Measurements from ENCODE around the gene INAFM2.

INAFM2 gene

GRCh38 chr15:40329804-40330203 is 6.3 kb downstream of the INAFM2 start:
- Histone ChIP-seq H3K27ac (ENCODE audit: low read depth, low read length, severe bottlenecking) (no peak overlapping the region), H3K36me3 (ENCODE audit: control insufficient read depth, insufficient read depth, low read length) (peaks cover 24% of the 10 kb centered on the region), H3K4me1 (ENCODE audit: control insufficient read depth, insufficient read depth, low read length, poor library complexity, severe bottlenecking) (peaks cover 67% of the 10 kb centered on the region), H3K9me3 (ENCODE audit: control insufficient read depth, low read length) (no peaks in the 10 kb centered on the region), H3K4me3 (ENCODE audit: extremely low read depth, insufficient read depth, low read length, poor library complexity, severe bottlenecking) (no peak overlapping the region)
- WGBS, 2 experiments (ENCODE audit: insufficient coverage in 2 of 2): 93 to 95% methylated on average over 6 to 7 of the region's 7 CpGs

- no peak overlapping the region for H3K4me3 ChIP-seq (ENCODE audit: extremely low read depth, insufficient read depth, low read length, poor library complexity, severe bottlenecking)
- H3K27ac ChIP-seq (ENCODE audit: low read depth, low read length, severe bottlenecking): no peak overlapping the region
- 68 to 86% methylated on average over 5 of the region's 5 CpGs for WGBS, 2 experiments (ENCODE audit: insufficient coverage in 2 of 2)
- peaks cover 24% of the 10 kb centered on the region for H3K36me3 ChIP-seq (ENCODE audit: control insufficient read depth, insufficient read depth, low read length)
- H3K9me3 ChIP-seq (ENCODE audit: control insufficient read depth, low read length): no peaks in the 10 kb centered on the region
- peaks cover 71% of the 10 kb centered on the region for H3K4me1 ChIP-seq (ENCODE audit: control insufficient read depth, insufficient read depth, low read length, poor library complexity, severe bottlenecking)
These were observed 6.9 kb downstream of the INAFM2 start for GRCh38 chr15:40330368-40330836.

- Histone ChIP-seq H3K27ac (ENCODE audit: low read depth, low read length, severe bottlenecking) (no peak overlapping the region), H3K9me3 (ENCODE audit: control insufficient read depth, low read length) (no peaks in the 10 kb centered on the region), H3K4me1 (ENCODE audit: control insufficient read depth, insufficient read depth, low read length, poor library complexity, severe bottlenecking) (peaks cover 68% of the 10 kb centered on the region), H3K36me3 (ENCODE audit: control insufficient read depth, insufficient read depth, low read length) (peaks cover 24% of the 10 kb centered on the region), H3K4me3 (ENCODE audit: extremely low read depth, insufficient read depth, low read length, poor library complexity, severe bottlenecking) (no peak overlapping the region)
- WGBS, 2 experiments (ENCODE audit: insufficient coverage in 2 of 2): 89 to 95% methylated on average over 4 to 6 of the region's 7 CpGs
These were observed 7.5 kb downstream of the INAFM2 start for GRCh38 chr15:40331026-40331425.

GRCh38 chr15:40331637-40332036 is 8.1 kb downstream of the INAFM2 start:
- 90 to 95% methylated on average over 2 to 7 of the region's 7 CpGs for WGBS, 2 experiments (ENCODE audit: insufficient coverage in 2 of 2)
- no peak overlapping the region for H3K27ac ChIP-seq (ENCODE audit: low read depth, low read length, severe bottlenecking)

DNA sequence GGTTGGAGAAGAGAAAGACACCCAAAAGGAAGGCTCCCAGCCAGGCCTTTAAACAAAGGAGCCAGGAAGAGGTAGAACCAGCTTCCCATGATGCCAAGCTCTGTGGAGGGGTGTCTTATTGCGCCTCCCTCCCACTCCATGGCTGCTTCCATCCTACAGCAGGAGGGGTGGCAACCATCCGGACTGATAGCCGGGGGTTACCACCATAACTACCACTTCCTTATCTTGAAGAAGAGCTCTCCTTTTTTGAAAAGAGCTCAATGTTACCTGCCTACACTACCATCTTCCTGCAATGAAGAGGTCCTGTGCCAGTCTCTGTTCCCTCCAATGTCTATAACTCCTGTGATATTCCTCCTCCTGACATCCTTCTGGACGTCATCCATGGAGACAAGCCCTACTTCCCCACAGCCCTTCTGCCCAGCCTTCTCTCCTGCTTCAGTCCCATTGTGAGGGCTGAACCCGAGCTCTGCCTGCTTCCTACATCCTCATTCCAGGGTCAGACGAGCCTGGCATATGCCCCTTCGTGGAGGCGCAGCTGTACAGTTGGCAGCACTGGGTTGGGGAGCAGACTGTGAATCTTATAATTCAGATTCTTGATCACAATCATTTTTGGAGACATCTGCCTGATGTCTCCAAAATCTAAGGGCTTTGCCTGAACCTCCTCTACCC is 8.8 kb downstream of the INAFM2 start:
- H3K36me3 ChIP-seq (ENCODE audit: control insufficient read depth, insufficient read depth, low read length): peaks cover 24% of the 10 kb centered on the region
- H3K27ac ChIP-seq (ENCODE audit: low read depth, low read length, severe bottlenecking): no peak overlapping the region
- H3K4me1 ChIP-seq (ENCODE audit: control insufficient read depth, insufficient read depth, low read length, poor library complexity, severe bottlenecking): peaks cover 57% of the 10 kb centered on the region
- no peaks in the 10 kb centered on the region for H3K9me3 ChIP-seq (ENCODE audit: control insufficient read depth, low read length)
- no peak overlapping the region for H3K4me3 ChIP-seq (ENCODE audit: extremely low read depth, insufficient read depth, low read length, poor library complexity, severe bottlenecking)
- WGBS, 2 experiments (ENCODE audit: insufficient coverage in 2 of 2): 81 to 98% methylated on average over 6 to 7 of the region's 8 CpGs

More at GRCh38 chr15:40331637-40332036, 8.1 kb downstream of the INAFM2 start:
- H3K4me3 ChIP-seq (ENCODE audit: extremely low read depth, insufficient read depth, low read length, poor library complexity, severe bottlenecking): no peak overlapping the region
- peaks cover 62% of the 10 kb centered on the region for H3K4me1 ChIP-seq (ENCODE audit: control insufficient read depth, insufficient read depth, low read length, poor library complexity, severe bottlenecking)
- H3K9me3 ChIP-seq (ENCODE audit: control insufficient read depth, low read length): no peaks in the 10 kb centered on the region
- peaks cover 24% of the 10 kb centered on the region for H3K36me3 ChIP-seq (ENCODE audit: control insufficient read depth, insufficient read depth, low read length)

- Histone ChIP-seq H3K4me3 (ENCODE audit: extremely low read depth, insufficient read depth, low read length, poor library complexity, severe bottlenecking) (no peak overlapping the region), H3K36me3 (ENCODE audit: control insufficient read depth, insufficient read depth, low read length) (peaks cover 24% of the 10 kb centered on the region), H3K9me3 (ENCODE audit: control insufficient read depth, low read length) (no peaks in the 10 kb centered on the region), H3K27ac (ENCODE audit: low read depth, low read length, severe bottlenecking) (peak overlapping the region; percentile 66), H3K4me1 (ENCODE audit: control insufficient read depth, insufficient read depth, low read length, poor library complexity, severe bottlenecking) (peaks cover 51% of the 10 kb centered on the region)
- 82 to 83% methylated on average over 7 to 8 of the region's 12 CpGs for WGBS, 2 experiments (ENCODE audit: insufficient coverage in 2 of 2)
These were observed 10.5 kb downstream of the INAFM2 start for GRCh38 chr15:40333922-40334492.

GRCh38 chr15:40334541-40334940 is 11.0 kb downstream of the INAFM2 start:
- 94 to 95% methylated on average over 2 of the region's 3 CpGs for WGBS, 2 experiments (ENCODE audit: insufficient coverage in 2 of 2)
- Histone ChIP-seq H3K4me1 (ENCODE audit: control insufficient read depth, insufficient read depth, low read length, poor library complexity, severe bottlenecking) (peaks cover 53% of the 10 kb centered on the region), H3K27ac (ENCODE audit: low read depth, low read length, severe bottlenecking) (peak overlapping the region; percentile 66), H3K9me3 (ENCODE audit: control insufficient read depth, low read length) (no peaks in the 10 kb centered on the region), H3K36me3 (ENCODE audit: control insufficient read depth, insufficient read depth, low read length) (peaks cover 21% of the 10 kb centered on the region), H3K4me3 (ENCODE audit: extremely low read depth, insufficient read depth, low read length, poor library complexity, severe bottlenecking) (no peak overlapping the region)

GRCh38 chr15:40334941-40335795 is 11.7 kb downstream of the INAFM2 start:
- Histone ChIP-seq H3K9me3 (ENCODE audit: control insufficient read depth, low read length) (no peaks in the 10 kb centered on the region), H3K4me3 (ENCODE audit: extremely low read depth, insufficient read depth, low read length, poor library complexity, severe bottlenecking) (no peak overlapping the region), H3K36me3 (ENCODE audit: control insufficient read depth, insufficient read depth, low read length) (peaks cover 15% of the 10 kb centered on the region), H3K27ac (ENCODE audit: low read depth, low read length, severe bottlenecking) (no peak overlapping the region), H3K4me1 (ENCODE audit: control insufficient read depth, insufficient read depth, low read length, poor library complexity, severe bottlenecking) (peaks cover 53% of the 10 kb centered on the region)
- 87 to 88% methylated on average over 13 to 24 of the region's 26 CpGs for WGBS, 2 experiments (ENCODE audit: insufficient coverage in 2 of 2)

- H3K4me3 ChIP-seq (ENCODE audit: extremely low read depth, insufficient read depth, low read length, poor library complexity, severe bottlenecking): no peak overlapping the region
- H3K27ac ChIP-seq (ENCODE audit: low read depth, low read length, severe bottlenecking): no peak overlapping the region
- no peaks in the 10 kb centered on the region for H3K9me3 ChIP-seq (ENCODE audit: control insufficient read depth, low read length)
- 89% methylated on average over 6 to 9 of the region's 13 CpGs for WGBS, 2 experiments (ENCODE audit: insufficient coverage in 2 of 2)
- H3K4me1 ChIP-seq (ENCODE audit: control insufficient read depth, insufficient read depth, low read length, poor library complexity, severe bottlenecking): peaks cover 57% of the 10 kb centered on the region
- H3K36me3 ChIP-seq (ENCODE audit: control insufficient read depth, insufficient read depth, low read length): peaks cover 11% of the 10 kb centered on the region
These were observed 12.6 kb downstream of the INAFM2 start for GRCh38 chr15:40335938-40336743.

- 29 to 45% methylated on average over 1 to 2 of the region's 5 CpGs for WGBS, 2 experiments (ENCODE audit: insufficient coverage in 2 of 2)
- H3K27ac ChIP-seq (ENCODE audit: low read depth, low read length, severe bottlenecking): no peak overlapping the region
- peaks cover 8% of the 10 kb centered on the region for H3K36me3 ChIP-seq (ENCODE audit: control insufficient read depth, insufficient read depth, low read length)
These were observed 13.2 kb downstream of the INAFM2 start for GRCh38 chr15:40336744-40337122.

More at GRCh38 chr15:40336744-40337122, 13.2 kb downstream of the INAFM2 start:
- Histone ChIP-seq H3K9me3 (ENCODE audit: control insufficient read depth, low read length) (no peaks in the 10 kb centered on the region), H3K4me1 (ENCODE audit: control insufficient read depth, insufficient read depth, low read length, poor library complexity, severe bottlenecking) (peaks cover 58% of the 10 kb centered on the region), H3K4me3 (ENCODE audit: extremely low read depth, insufficient read depth, low read length, poor library complexity, severe bottlenecking) (no peak overlapping the region)

All from mesodermal cell (in vitro differentiated cells).